MM.1S (cell line): ENCODE measurements around the gene AUTS2.

Experiments
- DNase-seq: peaks from one replicate; pipeline ENCODE4 v3.0.0-alpha.2; 2015
- H2AFZ ChIP-seq: fragments of 300-600 bp; sonication (generic); 2 replicates; pipeline ENCODE4 v1.6.0; 2016; ENCODE audit warnings: antibody characterized with exemption, low read length
- H3F3A ChIP-seq: fragments of 300-600 bp; sonication (generic); 2 replicates; pipeline ENCODE4 v1.6.1; 2016; ENCODE audit warnings: mild to moderate bottlenecking, antibody characterized with exemption, low read length, moderate library complexity, mixed read lengths; ENCODE audit not compliant: insufficient read depth
- H3K27ac ChIP-seq: fragments of 300-600 bp; sonication (generic); 2 replicates; pipeline ENCODE4 v1.5.1; 2016; ENCODE audit warnings: mild to moderate bottlenecking, low read length
- H3K27me3 ChIP-seq: fragments of 300-600 bp; sonication (generic); replicated peaks from 2 replicates; pipeline ENCODE4 v1.6.0; 2016; ENCODE audit warnings: low read length; ENCODE audit not compliant: insufficient read depth
- H3K36me3 ChIP-seq: fragments of 300-600 bp; sonication (generic); replicated peaks from 2 replicates; pipeline ENCODE4 v1.6.1; 2016; ENCODE audit warnings: mild to moderate bottlenecking, low read length, mixed read lengths; ENCODE audit not compliant: insufficient read depth
- H3K4me1 ChIP-seq: fragments of 300-600 bp; sonication (generic); 2 replicates; pipeline ENCODE4 v1.6.1; 2016; ENCODE audit warnings: low read length, mixed read lengths
- H3K4me2 ChIP-seq: fragments of 300-600 bp; sonication (generic); 2 replicates; pipeline ENCODE4 v1.6.0; 2016; ENCODE audit warnings: low read depth, low read length
- H3K4me3 ChIP-seq: fragments of 300-600 bp; sonication (generic); 2 replicates; pipeline ENCODE4 v1.5.1; 2016; ENCODE audit warnings: low read length, mixed read lengths
- H3K79me2 ChIP-seq: fragments of 300-600 bp; sonication (generic); 2 replicates; pipeline ENCODE4 v1.6.1; 2016; ENCODE audit warnings: mixed run types, low read length, mixed read lengths
- H3K9ac ChIP-seq: fragments of 300-600 bp; sonication (generic); 2 replicates; pipeline ENCODE4 v1.6.1; 2016; ENCODE audit warnings: low read length, mixed read lengths
- H3K9me2 ChIP-seq: fragments of 300-600 bp; sonication (generic); replicated peaks from 2 replicates; pipeline ENCODE4 v1.6.1; 2016; ENCODE audit warnings: mild to moderate bottlenecking, low read length, mixed read lengths; ENCODE audit not compliant: insufficient read depth
- H3K9me3 ChIP-seq: fragments of 300-600 bp; sonication (generic); replicated peaks from 2 replicates; pipeline ENCODE4 v1.6.1; 2016; ENCODE audit warnings: mild to moderate bottlenecking, low read length, mixed read lengths; ENCODE audit not compliant: insufficient read depth
- H4K20me1 ChIP-seq: fragments of 300-600 bp; sonication (generic); 2 replicates; pipeline ENCODE4 v1.6.1; 2016; ENCODE audit warnings: mild to moderate bottlenecking, low read length, moderate library complexity, mixed read lengths; ENCODE audit not compliant: insufficient read depth
- CTCF ChIP-seq: fragments of 300-600 bp; sonication (generic); IDR thresholded peaks from 2 replicates; pipeline ENCODE4 v1.5.1; 2016; ENCODE audit warnings: antibody characterized with exemption, low read length, mixed read lengths
- EZH2 ChIP-seq: fragments of 300-600 bp; sonication (generic); optimal IDR thresholded peaks from 2 replicates; pipeline ENCODE3; 2017; ENCODE audit warnings: low read depth, mild to moderate bottlenecking, antibody characterized with exemption, low read length, mixed read lengths
- EZH2phosphoT487 ChIP-seq: fragments of 300-600 bp; sonication (generic); IDR thresholded peaks from 2 replicates; pipeline ENCODE4 v1.6.1; 2018; ENCODE audit warnings: antibody characterized with exemption, low read length

The AUTS2 gene

GRCh38 chr7:70787771-70788170, 1189.5 kb downstream of the AUTS2 start:
- Histone ChIP-seq H3K27ac (no peak overlapping the region), H3K9me3 (no peaks in the 10 kb centered on the region), H2AFZ (no peak overlapping the region), H4K20me1 (no peaks in the 10 kb centered on the region), H3K9me2 (no peaks in the 10 kb centered on the region), H3K79me2 (no peaks in the 10 kb centered on the region), H3K27me3 (no peaks in the 10 kb centered on the region), H3K4me1 (no peaks in the 10 kb centered on the region), H3K4me2 (no peak overlapping the region), H3F3A (no peaks in the 10 kb centered on the region), H3K4me3 (no peak overlapping the region), H3K36me3 (peaks cover 41% of the 10 kb centered on the region), H3K9ac (no peak overlapping the region)
- TF ChIP-seq EZH2 (no peak), EZH2phosphoT487 (no peak), CTCF (no peak)
- DNase-seq = no peak

DNA sequence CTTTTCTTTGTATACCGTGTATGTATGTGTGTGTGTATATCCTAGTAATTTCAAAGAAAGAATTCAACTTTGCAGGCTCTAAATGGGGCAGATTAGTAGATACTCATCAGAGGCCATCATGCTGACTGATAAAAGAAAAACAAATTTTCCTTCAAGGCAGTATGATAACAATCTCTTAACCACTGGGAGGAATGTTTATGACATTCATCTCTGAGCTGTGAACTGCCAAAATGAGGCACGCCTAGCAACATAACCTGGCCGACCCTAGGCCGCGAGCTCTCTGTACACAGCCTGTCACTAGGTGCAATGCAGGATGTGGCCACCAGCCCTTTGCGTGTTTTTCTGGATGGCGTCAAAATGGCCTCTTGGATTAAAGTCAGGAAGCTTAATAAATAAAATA, 1190.0 kb downstream of the AUTS2 start:
- no peaks in the 10 kb centered on the region for H3K27me3 ChIP-seq
- H3K27ac ChIP-seq = no peak overlapping the region
- H3K9me2 ChIP-seq = no peaks in the 10 kb centered on the region
- H3K9me3 ChIP-seq = no peaks in the 10 kb centered on the region
- peaks cover 42% of the 10 kb centered on the region for H3K36me3 ChIP-seq
- H2AFZ ChIP-seq = no peak overlapping the region
- TF ChIP-seq CTCF = no peak
- no peaks in the 10 kb centered on the region for H3K79me2 ChIP-seq
- no peak overlapping the region for H3K9ac ChIP-seq
- H3K4me3 ChIP-seq = no peak overlapping the region
- H3K4me1 ChIP-seq = no peaks in the 10 kb centered on the region
- no peaks in the 10 kb centered on the region for H3F3A ChIP-seq
- DNase-seq = no peak
- H3K4me2 ChIP-seq = no peak overlapping the region
- no peaks in the 10 kb centered on the region for H4K20me1 ChIP-seq

DNA sequence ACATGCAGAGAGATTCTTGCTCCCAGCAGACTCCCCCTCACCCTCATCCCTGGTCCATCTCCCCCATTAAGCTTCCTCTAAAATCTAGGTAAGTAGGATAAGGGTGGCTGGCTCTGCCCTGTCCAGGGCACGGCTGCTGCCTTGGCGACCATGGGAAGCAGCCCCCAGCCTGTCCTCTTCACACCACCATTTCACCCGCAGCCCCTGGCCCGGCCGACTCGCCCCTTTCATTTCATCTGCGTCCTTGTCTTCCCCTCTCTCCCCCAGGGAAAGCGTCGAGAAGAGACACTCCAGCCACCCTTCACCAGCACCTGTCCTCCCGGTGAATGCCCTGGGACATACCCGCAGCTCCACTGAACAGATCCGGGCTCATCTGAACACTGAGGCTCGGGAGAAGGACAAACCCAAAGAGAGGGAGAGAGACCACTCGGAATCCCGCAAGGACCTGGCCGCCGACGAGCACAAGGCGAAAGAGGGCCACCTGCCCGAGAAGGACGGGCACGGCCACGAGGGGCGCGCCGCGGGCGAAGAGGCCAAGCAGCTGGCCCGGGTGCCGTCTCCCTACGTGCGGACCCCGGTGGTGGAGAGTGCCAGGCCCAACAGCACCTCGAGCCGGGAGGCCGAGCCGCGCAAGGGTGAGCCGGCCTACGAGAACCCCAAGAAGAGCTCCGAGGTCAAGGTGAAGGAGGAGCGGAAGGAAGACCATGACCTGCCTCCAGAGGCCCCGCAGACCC, 1191.4 kb downstream of the AUTS2 start:
- Histone ChIP-seq H3K36me3 (peaks cover 34% of the 10 kb centered on the region), H2AFZ (no peak overlapping the region), H3K4me1 (no peaks in the 10 kb centered on the region), H3K9me2 (no peaks in the 10 kb centered on the region), H3F3A (no peaks in the 10 kb centered on the region), H3K27ac (no peak overlapping the region), H3K27me3 (no peaks in the 10 kb centered on the region), H3K9ac (no peak overlapping the region), H3K4me2 (no peak overlapping the region), H3K79me2 (no peaks in the 10 kb centered on the region), H3K4me3 (no peak overlapping the region), H4K20me1 (no peaks in the 10 kb centered on the region), H3K9me3 (no peaks in the 10 kb centered on the region)
- no peak for DNase-seq
- no peak for TF ChIP-seq CTCF
- TF ChIP-seq EZH2 = no peak
